Embryonic facial prominence (tissue), 1 donor: ENCODE data around the gene EEFSEC.

Experiments
- DNase-seq: peaks from one replicate; pipeline ENCODE4 v3.0.0-alpha.2; 2016; ENCODE audit errors: extremely low spot score

The EEFSEC gene

DNA sequence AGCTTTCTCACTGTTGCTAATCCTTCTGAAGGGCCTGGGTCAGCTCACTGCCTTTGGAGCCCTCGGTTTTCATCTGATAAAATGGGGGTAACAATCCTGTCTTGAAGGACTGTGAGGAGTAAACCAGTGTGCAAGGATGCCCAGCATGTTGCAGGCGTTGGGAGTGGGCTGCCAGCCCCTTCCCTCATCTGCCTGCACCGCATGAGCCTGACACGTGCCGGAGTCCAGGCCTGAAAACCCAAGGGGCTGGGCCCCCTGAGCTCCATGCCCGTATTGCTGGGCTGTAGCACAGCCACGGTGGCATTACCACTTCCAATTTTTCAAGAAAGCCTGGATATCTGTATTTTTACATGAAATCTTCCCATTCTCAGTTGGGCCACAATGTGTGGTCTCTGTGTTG is 215.3 kb downstream of the EEFSEC start:
- no peak for DNase-seq

DNA sequence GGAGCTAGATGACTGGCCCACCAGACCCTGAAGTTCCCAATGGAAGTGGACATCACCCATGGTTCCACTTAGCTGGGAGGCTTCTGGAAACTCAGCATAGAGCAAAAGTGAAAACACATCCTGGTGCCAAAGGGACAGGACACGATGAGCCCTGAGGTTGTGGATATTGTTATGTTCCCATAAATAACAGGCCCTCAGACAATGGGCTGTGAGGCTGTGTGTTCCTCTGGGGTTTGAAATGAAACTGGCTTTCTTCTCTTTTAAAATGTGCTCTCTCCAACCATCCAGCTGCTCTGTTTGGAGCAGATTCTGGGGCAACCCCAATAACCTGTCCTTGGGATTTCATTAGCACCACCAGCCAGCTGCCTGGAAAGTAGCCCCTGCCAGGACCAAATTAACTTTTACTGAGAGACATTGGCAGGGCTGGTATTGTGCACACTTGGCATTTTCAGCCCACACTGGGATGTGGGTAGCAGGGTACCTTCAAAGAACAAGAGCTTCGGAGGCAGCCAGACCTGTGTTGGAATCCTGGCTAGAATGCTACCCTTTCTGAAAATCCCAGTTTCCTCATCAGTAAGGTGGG is 215.9 kb downstream of the EEFSEC start:
- no peak for DNase-seq

DNA sequence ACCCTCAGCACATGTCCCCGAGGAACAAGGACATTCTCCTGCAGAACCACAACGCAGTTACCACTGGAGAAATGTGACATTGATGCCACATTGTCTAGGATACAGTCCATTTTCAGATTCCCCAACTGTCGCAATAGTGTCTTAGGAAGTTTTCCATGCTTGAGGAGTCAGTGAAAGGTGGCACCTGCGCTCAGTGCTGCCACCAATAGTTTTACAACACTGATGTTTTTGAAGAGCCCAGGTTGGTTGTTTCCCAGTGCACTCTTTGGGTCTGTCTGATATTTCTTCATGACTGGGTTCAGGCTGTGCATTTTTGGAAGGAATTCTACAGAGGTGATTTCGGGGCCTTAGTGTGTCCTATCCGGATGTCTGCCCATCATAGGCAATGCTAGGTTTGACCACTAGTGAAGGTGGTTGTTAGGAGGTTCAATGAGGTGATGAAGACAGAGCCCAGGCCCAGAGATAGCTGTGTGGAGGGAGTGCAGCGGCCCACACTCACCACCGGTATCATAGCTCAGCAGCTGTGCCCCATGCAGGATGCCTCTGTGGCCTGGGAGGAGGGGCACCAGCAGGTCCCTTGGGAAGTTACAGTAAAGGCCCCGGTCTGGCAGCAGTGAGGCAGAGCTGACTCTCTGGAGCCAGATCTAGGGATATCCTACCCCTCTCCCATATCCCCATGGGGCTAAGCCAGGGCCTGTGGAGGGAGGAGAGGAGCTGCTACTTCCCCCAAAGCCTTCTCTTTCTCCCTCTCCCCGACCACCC is 216.8 kb downstream of the EEFSEC start:
- DNase-seq: no peak

DNA sequence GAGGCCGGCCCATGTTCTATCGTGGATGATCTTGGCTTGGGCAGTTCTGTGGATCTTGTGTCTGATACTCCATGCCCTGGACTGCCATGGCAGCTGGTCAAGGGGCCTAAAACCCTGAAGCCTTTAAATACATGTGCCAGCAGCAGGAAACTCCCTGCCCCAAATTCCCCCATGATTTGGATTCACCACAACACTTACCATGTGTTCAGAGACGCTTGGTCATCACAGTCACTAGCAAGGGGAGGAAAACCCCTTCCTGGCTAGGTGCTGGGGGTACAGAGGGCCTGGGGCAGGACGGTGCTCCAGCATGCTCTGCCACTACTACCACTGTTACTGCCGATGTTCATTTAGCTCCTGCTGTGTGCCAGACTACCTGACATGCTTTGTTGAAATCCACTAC is 219.0 kb downstream of the EEFSEC start:
- DNase-seq: no peak

DNA sequence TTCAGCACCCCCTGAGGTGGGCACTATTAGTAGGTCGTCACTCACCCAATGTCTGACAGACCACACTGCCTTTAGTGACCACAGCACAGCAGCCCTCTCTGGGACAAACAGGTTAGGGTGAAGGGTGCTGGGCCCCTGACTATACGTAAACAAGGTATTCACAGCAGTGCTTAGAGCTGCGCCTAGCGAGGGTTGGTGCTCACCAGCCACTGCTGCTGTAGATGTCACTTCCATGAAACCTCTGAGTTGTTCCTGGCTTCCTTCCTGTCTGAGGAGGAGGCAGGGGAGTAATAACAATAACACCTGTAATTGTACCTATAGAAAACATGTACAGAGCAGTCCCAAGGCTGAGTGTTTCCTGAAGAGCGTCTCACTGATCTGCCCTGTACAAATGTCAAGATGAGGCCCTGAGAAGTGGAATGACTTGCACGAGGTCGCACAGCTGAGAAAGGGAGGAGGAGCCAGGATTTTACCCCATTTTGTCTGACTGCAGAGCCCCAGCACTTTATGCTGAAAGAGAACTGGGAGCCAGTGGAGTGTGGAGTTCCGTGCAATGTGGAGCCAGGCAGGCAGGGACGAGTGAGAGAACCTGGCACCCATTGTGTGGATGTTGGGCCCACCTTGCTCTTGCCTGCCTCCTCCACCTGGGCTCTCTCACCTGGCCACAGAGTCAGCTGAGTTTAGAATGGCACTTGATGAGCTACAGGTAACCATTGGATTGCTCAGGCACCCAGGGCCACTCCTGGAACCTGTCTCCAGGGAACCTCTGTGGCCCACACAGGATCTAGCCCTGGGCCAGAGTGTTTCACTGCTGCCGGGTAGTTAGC is 219.6 kb downstream of the EEFSEC start:
- no peak for DNase-seq

DNA sequence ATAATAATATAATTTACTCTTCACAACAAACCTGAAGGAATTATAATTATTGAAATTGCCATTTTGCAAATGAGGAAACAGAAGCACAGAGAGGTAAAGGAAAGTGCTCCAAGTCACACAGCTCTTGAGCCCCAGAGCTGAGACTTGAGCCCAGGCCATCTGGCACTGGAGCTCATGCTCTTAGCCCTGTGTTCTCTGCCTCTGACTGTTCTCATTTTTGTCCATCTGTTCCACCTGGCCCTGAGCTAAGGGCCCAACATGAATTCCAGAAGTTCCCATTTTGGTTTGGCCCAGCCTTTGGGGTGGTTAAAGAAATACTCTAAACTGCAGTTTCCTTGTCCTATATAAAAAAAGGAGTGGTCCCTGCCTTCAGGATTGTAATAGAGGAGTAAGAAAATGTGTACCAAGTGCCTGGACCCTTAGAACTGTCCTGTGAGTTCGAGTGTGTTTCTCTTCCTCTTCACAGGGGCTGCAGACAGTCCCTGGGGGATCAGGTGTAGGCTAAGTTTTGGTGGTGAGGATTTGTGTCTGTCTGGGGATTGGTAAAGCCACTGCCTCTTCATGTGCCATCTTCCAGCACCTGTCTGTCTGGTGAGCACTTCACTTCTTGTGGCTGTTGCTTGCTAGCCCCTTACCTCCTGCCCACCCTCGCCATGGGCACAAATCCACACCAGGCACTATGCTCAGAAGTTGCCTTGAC is 221.6 kb downstream of the EEFSEC start:
- no peak for DNase-seq

DNA sequence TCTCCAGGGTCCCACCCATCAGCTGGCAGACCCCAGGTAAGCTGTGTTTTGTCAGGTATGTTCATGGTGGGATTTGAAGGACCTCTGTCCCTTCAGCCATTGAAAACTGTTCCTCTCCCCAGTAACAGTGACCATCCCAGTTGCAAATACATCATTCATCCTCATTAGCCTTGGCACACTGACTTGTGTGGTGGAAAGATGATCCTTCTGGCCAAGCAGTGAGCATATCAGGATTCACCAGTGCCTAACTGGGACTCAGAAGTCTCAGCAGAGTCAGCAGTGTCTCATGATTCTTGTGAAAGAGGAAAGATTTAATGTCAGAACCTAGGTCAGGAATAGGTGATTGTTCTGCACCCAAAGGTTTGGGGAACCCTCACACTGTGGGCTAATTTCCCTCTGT is 223.2 kb downstream of the EEFSEC start:
- DNase-seq: no peak

DNA sequence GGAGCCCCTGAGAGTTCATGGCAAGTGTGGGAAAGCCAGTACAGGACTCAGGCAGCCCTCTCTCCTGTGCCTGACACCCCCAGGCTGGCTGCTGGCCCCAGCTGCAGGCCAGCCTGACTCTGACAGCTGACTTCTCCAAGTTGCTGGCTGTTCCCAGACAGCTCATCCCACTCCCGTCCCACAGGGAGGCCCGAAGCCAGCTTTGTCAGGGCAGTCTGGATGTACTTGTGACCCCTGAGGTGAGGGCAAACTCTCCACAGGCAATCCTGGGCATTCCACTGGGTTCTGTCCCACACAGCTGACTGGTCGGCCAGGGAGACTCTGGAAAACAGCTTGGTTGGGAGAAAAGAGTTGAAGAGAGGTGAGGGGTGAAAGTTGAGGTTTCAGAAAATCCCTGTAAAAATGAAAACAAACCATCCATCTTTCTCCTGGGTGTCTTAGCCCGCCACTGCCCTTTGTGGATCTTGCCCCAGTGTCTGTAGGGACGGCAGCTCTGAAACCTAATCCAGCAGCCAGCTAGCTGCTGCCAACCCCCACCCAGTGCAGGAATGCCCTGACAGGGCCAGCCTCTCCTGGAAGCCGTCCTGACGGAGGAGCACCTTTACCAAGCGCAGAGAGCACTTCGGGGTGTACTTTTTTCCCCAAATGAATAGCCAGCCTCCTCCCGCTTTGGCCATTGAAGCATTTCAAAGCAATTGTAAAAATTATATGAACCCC is 225.5 kb downstream of the EEFSEC start:
- DNase-seq: no peak

DNA sequence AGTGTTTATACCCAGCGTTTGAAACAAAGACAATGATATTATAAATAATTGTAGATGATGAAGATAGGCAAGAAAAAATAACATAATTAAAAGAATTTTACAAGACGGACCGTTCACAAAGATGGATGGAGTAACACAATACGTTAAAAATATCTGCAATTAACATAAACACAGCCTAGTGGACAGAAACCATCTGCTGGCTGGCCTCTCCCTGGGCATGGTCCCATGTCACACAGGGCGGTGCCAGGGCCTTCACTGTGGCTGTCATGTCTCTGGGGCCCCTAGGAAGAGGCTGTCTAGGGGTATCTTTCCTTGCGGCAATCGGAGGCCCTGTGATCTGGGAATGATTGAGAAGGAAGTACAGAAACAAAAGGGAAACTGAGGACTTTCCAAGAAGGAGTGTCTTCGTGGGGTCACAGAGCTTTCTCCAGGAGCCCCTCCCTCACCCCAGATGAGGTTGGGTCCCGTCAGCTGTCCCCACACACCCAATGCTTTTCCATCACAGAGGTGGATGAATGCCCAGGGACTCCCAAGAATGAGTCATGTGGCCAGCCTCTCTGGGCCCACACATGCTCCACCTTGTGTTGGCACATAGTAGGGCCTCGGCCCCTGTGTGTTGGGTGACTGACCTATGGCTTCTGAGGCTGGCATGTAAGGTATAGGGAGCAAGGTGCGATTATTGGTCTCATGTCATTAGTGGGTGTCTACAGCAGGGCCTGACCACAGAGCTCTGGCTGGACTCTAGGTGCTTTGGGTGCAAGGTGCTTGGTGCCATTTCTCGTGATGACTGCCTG is 226.3 kb downstream of the EEFSEC start:
- DNase-seq: no peak

DNA sequence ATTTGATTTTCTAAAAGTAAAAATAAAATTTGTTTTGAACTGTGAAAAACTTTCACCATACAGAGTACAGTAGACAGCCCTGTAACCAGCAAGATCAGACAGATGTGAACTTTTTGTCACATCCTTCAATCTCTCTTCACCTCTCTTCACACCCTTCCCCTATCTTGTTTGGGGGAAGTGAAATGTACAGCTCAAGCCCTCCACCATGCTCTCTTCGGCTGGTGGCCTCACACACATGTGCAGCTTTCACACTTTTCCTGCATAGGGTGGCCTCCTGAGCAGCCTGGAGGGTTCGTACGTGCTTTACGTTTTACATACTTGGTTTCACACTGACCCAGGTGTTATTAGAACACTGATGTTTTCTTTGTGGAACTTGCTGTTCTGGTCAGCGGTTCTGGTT is 227.0 kb downstream of the EEFSEC start:
- no peak for DNase-seq

DNA sequence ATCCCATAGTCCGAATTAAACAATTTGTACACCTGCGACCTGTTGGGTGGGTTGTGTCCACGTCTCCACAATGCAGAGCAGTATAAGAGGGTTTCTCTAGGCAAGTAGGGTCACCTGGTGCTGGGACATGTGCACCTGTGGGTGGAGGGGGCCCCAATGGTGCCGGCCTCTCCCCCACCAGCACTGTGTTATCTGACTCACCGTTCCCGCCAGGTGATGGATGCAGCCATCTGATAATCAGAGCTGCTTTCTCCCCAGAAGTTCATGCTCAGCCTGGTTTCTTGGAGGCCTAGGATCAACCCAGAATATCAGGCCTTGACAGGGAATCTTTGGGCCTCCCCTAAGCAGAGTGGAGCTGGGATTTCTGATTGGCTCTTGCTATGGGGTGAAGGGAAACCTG is 227.4 kb downstream of the EEFSEC start:
- no peak for DNase-seq

DNA sequence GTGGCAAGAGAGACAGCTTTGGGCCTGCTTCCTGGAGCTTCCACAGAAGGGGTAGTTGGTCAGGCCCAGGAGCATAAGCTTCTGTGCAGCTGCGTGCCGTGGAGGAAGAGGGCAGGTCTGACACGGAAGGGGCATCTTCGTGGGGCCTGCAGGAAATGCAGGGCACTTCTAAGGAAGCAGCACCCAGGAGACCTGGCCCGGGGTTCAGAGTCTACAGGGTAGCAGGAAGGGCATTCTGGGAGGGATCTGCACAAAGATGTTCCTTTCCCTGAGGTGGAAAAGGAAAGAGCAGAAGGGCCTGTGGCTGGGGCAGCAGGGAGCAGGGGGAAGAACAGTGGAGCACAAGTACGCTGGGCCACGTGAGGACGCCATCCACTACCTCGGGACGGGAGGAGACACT is 228.3 kb downstream of the EEFSEC start:
- no peak for DNase-seq

DNA sequence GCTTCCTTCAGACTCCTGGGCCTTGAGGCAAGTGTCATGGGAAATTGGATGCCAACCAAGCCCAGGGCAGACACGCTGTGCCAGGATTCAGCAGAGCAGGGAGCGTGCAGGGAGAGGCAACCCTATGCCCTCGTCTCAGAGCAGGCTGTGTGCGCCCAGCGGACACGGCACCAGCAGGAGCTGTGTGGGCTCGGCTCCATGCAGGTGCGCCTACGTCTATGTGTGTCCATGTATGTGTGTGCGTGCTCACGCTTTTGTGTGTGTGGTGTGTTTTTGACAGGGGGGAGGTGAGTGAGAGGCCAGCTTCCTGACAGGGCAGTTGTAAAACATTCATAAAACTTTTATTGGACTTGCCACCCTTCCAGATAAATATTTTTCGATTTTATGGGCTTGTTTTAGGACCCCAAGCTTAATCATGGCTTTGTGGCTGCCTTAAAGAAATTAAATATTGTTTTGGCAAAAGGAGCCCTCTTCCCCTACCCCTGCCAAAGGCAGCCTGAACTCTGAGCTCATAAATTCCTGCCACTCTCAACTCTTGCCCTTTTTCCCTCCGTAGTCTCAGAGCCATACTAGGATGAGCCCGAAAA is 229.0 kb downstream of the EEFSEC start:
- DNase-seq: no peak

DNA sequence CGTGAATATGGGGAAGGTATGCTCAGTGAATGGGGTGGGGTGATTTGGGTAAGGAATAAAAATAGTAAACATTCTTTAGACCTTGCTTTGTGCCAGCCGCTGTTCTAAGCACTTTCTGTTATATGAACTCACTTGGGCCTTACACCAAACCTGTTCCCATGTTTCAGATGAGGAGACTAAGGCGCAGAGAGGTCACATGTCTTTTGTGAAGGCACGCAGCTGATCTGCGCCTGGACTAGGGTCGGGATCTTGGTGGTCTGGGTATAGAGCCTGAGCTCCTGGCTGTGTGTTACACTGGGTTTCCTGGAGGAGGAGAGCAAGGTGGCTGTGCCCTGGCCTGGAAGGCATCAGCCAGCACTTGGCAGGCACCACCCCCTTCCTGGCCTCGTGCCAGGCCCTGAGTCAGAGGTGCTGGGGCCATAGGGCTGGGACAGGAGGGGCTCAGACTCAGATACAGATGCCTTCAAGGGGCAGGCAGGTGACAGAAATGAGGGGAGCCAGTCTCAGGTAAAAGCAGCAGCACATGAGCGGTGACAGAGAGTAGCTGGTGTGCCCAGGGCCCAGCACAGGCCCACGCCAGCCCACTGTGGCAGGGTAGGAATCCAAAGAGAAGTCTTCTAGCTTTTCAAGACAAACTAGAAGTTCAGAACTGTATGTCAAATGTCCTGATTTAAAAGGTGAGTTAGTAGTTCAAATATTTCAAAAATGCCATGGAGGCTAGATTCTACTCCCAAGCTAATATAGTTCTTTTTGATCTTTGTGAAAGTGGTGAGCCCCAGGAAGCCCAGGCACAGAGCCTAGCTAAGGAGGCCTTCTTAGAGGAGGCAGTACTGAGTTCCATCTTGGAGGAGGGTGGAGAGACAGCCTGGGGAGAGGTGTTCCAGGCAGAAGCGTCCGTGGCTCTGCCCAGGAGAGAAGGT is 230.3 kb downstream of the EEFSEC start:
- no peak for DNase-seq

DNA sequence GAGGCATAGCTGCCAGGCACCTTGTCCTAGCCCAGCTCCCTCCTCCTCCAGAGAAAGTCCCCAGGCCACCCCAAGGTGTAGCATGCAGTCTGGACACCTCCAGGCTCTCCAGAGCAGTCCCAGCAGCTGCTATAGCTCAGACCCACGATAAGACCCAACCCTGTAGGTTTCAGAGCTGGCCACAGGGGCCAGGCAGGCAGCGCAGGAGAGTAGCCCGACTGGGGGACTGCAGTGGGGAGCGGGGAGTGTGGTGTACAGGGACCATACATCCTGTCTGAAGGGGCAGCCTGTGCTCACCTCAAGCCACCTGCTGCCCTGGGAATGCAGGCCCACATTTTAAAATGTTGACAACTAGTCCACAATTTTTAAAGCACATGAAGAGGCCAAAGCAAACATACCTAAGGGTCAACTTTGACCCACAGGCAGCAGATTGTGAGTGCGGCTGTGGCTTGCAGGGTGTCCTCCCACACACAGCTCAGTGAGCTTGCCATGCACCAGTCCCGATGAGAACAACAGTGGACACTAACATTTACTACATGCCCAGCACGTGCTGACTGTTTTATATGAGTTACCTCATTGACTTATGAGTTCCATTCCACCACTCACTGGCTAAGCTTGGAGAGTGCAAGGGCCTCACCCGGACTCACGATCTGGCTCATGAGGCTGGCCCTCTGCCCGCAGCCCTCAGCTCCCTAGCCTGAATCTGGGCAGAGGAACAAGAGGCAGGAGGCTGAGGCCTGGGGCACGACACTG is 232.0 kb downstream of the EEFSEC start:
- DNase-seq: no peak

DNA sequence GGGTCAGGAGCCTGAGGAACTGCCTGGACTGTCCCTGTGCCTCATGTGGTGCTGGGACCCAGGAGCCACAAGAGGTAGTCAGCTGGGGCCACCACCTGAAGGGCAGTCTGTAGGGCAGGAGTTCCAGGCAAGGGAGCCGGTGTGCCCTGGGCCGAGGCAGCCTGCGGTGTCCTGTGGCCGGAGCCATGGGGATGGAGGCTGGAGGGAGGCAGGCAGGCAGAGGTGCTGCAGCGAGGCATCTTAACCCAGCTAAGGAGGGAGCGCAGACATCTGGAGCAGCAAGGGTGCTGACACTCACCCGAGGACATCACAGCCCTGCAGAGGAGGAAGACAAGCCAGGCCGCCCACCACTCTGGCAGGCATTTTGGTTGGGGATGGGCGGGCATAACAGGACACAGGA is 235.7 kb downstream of the EEFSEC start:
- DNase-seq: no peak

DNA sequence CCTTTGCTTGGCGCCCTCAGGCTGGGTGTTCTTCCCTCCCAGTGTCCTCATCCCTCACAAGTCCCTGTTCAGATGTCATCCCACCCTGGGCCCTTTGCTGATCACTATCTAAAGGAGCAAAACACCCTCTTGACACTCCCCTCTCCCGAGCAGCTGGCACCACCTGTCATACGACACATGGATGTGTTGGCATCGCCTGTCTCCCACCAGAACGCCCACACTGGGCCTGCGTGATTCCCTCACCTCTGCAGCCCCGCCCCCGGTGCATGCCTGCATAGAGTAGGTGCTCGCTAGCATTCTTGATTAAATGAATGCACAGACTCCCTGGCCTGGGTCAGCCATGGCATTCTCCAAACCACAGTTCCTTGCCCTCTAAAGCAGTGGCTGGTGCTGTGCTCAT is 237.6 kb downstream of the EEFSEC start:
- DNase-seq: no peak

DNA sequence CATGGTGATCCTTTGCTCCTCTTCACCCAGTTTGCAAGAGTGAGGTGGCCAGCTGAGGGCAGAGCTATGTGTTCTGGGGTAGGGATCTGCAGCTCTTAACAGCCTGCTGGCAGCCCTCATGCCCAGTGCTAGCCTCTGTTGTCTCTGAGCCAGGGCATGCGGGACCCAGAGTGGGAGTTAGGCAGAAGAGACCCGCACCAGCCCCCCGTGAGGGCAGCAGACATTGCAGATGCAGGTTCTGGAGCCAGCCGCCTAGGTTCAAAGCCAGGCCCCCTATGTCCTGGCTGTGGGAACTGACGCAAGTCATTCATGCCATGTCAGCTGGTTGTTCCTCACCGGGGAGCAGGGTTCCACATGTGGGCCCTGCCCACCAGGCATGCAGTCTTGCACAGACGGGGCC is 238.7 kb downstream of the EEFSEC start:
- DNase-seq: no peak
